Colonic mucosa (tissue), 4 donors: Measurements from ENCODE around the gene LRP4. TPM values are rescaled to one million over a fixed set of nuclear protein-coding genes. Genes with fewer than 3 reads are reported as not detected.

ENCODE experiments used
- DNase-seq: peaks from one replicate; pipeline ENCODE4 v3.0.0-alpha.2; 2020
- H3K27ac ChIP-seq: fragments of 200-600 bp; one replicate; pipeline ENCODE4 v1.8.0; 2021
- H3K27me3 ChIP-seq: fragments of 200-600 bp; one replicate; pipeline ENCODE4 v1.8.0; 2021
- H3K36me3 ChIP-seq: fragments of 200-600 bp; one replicate; pipeline ENCODE4 v1.8.0; 2021
- H3K4me1 ChIP-seq: fragments of 200-600 bp; one replicate; pipeline ENCODE4 v1.8.0; 2021; ENCODE audit warnings: mild to moderate bottlenecking
- H3K4me3 ChIP-seq: fragments of 200-600 bp; one replicate; pipeline ENCODE4 v1.8.0; 2021
- H3K9ac ChIP-seq, 2 donors: one replicate each; pipeline ENCODE4 v1.7.0; 2013; ENCODE audit warnings: control low read depth in 2 of 2, low read depth in 2 of 2, low read length in 2 of 2
- H3K9me3 ChIP-seq: fragments of 200-600 bp; one replicate; pipeline ENCODE4 v1.8.0; 2021
- intact Hi-C: fragments of 100-400 bp; cut with DNase I; formaldehyde crosslinking; loops from one replicate; pipeline ENCODE4 v1.14.1; 2022
- total RNA-seq, 2 donors: library from RNA; stranded (reverse); fragmentation: NEBNext Ultra II Directional in 1 of 2; extraction: Animal tissue kit (Norgen Biotek cat#: 25700) in 1 of 2; gene quantifications; one replicate each; pipeline ENCODE4 v1.2.1, GENCODE V29; 2021
- TF ChIP-seq, protein P1 (sequence below): fragments of 200-600 bp; IDR thresholded peaks from one replicate; pipeline ENCODE4 v1.8.0; 2022; ENCODE audit warnings: antibody characterized with exemption, mild to moderate bottlenecking
- donor health status: healthy.
- donor health status: DM: no; HTN: no; CAD: no.
- donor health status: DM: no; HTN: no; CAD: no.

The LRP4 gene
- total RNA-seq, 2 donors from 2014 or later = 23.6 to 62.6 TPM

DNA sequence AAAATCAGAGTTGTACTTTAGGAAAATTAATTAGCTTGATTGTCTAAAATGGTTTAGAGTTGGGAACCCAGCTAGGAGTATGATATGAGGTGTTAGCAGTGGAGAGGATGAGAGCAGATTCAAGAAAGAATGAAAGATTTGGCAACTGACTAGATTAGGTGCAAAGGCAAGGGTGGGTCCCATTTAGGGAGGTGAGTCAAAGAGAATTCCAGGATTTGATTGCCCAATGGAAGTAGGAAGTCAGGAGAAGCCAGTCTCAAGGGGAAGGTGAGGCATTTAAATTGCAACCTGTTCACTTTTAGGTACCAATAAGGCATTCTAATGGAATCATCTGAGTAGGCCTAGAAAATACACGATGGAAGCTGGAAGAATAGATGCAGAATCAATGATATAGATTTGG lies 68.7 kb downstream of the LRP4 start:
- no peak overlapping the region for H3K4me3 ChIP-seq
- H3K4me1 ChIP-seq = peaks cover 7% of the 10 kb centered on the region
- H3K36me3 ChIP-seq = no peaks in the 10 kb centered on the region
- no peak overlapping the region for H3K9ac ChIP-seq
- no peak for DNase-seq
- H3K27me3 ChIP-seq = no peaks in the 10 kb centered on the region
- intact Hi-C loops = no loop called here
- TF ChIP-seq, protein P1, sequence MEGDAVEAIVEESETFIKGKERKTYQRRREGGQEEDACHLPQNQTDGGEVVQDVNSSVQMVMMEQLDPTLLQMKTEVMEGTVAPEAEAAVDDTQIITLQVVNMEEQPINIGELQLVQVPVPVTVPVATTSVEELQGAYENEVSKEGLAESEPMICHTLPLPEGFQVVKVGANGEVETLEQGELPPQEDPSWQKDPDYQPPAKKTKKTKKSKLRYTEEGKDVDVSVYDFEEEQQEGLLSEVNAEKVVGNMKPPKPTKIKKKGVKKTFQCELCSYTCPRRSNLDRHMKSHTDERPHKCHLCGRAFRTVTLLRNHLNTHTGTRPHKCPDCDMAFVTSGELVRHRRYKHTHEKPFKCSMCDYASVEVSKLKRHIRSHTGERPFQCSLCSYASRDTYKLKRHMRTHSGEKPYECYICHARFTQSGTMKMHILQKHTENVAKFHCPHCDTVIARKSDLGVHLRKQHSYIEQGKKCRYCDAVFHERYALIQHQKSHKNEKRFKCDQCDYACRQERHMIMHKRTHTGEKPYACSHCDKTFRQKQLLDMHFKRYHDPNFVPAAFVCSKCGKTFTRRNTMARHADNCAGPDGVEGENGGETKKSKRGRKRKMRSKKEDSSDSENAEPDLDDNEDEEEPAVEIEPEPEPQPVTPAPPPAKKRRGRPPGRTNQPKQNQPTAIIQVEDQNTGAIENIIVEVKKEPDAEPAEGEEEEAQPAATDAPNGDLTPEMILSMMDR = no peak
- no peaks in the 10 kb centered on the region for H3K9me3 ChIP-seq
- no peak overlapping the region for H3K27ac ChIP-seq

DNA sequence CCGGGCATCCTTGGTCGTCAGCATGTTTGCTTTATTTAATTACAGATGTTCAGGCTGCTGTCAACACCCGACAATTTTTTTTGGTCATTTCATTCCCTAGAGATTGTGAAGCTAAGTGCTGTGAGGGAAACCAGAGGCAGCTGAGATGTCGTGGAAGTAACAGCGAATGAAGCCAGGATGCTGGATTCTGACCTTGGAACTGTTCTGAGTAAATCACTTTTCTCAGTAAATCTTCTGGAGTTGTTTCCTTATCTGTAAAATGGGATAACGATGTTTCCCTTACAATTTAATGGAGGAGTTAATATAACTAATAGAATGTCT lies 71.9 kb downstream of the LRP4 start:
- Histone ChIP-seq H3K27ac (no peak overlapping the region), H3K36me3 (no peaks in the 10 kb centered on the region), H3K9ac (peak overlapping the region in 1 of 2 donors; percentile 88), H3K9me3 (no peaks in the 10 kb centered on the region), H3K4me1 (peaks cover 8% of the 10 kb centered on the region), H3K27me3 (no peaks in the 10 kb centered on the region), H3K4me3 (peak overlapping the region; percentile 92)
- TF ChIP-seq, protein P1 = no peak
- intact Hi-C loops = loop anchor here (1.0 kb wide), 1 partner anchor 19 kb away; no protein-coding TSS in a partner anchor
- no peak for DNase-seq

DNA sequence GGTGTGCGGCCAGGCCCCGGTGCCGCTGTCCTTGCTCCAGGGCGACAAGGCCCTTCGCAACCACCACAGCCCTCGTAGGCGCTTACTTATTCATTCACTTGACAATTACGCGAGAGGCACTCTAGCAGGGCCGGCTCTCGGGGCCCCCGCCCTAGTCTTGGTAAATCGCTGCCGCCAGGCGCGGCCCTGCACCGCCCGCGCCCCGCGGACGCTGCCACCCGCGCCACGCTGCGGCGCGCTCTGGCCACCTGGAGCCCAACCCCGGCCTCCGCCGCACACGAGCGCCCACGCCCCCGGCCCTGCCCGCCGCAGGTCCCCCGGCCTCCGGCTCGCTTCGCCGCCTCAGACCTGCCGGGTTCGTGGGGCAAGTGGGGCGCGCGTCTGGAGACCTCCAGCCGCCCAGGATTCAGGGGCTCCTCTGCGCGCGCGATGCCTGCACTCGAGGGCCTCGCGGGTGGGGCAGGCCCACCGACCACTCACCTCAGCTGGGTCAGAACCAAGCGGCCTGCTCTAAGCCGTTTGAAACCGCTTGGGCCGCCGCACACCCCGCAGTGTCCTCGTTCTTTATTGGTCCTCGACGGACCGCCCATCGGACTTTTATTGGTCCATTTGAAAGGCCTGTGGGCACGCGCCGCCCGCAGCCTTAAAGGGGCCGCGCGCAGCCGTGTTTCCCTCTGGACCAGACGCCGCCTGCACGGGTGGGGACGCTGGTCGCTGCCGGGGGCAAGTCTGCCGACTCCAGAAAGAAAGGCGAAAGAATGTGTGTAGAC lies 72.4 kb downstream of the LRP4 start, which contains the start of gene CKAP5:
CKAP5 (minus strand) TSS at position 541 of the 770 bp plus-strand sequence. CDS start 25,049 bp downstream, outside the sequence.
- no peaks in the 10 kb centered on the region for H3K9me3 ChIP-seq
- H3K27me3 ChIP-seq = no peaks in the 10 kb centered on the region
- peak within 1 kb of the TSS; percentile 92 for H3K4me3 ChIP-seq
- intact Hi-C loops = loop anchor here (1.0 kb wide), 1 partner anchor 19 kb away; no protein-coding TSS in a partner anchor
- TF ChIP-seq, protein P1 = no peak
- DNase-seq = peak; percentile 94
- H3K4me1 ChIP-seq = peaks cover 8% of the 10 kb centered on the region
- H3K9ac ChIP-seq = peak within 1 kb of the TSS; percentile 80 to 88
- H3K27ac ChIP-seq = peak within 1 kb of the TSS; percentile 78
- no peaks in the 10 kb centered on the region for H3K36me3 ChIP-seq

DNA sequence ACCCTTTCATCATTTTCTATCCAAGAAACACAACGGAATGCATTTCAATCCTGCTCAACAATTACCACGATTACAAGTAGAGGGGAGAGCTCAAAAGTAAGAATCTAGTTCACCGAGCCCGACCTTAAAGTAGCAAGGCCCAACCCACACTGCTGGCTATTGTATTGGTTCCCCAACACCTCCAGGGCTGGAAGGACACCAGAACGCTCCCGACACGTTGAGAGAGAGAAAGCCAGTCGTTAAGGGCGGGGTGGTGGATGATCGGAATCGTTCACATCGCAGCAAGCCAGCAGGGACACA lies 73.0 kb downstream of the LRP4 start:
- no peaks in the 10 kb centered on the region for H3K27me3 ChIP-seq
- H3K27ac ChIP-seq = peak overlapping the region; percentile 78
- intact Hi-C loops = no loop called here
- H3K36me3 ChIP-seq = no peaks in the 10 kb centered on the region
- DNase-seq = peak; percentile 63
- H3K9ac ChIP-seq = peak overlapping the region; percentile 80 to 88
- H3K4me3 ChIP-seq = peak overlapping the region; percentile 92
- H3K9me3 ChIP-seq = no peaks in the 10 kb centered on the region
- peaks cover 8% of the 10 kb centered on the region for H3K4me1 ChIP-seq
- TF ChIP-seq, protein P1 = no peak

DNA sequence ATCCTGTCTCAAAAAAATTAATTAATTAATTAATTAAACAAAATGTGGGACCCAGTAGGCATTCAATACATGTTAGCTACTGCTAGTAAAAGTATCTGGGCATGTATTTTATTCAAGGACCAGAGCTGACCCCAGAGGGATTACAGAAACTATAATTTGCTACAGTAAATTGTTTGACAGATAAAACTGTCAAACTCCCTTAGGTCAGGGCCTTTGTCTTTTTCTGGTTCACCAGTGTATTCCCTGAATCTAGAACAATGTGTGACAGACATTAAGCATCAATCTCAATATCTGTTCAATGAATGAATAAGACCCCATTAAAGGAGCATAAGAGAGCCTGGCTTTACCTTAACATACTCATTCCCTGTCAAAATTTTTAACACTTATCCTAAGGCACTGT lies 78.2 kb downstream of the LRP4 start:
- Histone ChIP-seq H3K36me3 (no peaks in the 10 kb centered on the region), H3K4me1 (peaks cover 6% of the 10 kb centered on the region), H3K9ac (no peak overlapping the region), H3K27me3 (no peaks in the 10 kb centered on the region), H3K27ac (no peak overlapping the region), H3K4me3 (no peak overlapping the region), H3K9me3 (no peaks in the 10 kb centered on the region)
- intact Hi-C loops = no loop called here
- TF ChIP-seq, protein P1 = no peak
- DNase-seq = no peak
